HUES6 (cell line): ENCODE results near the gene PKNOX2.

Source experiments
- H3K27ac ChIP-seq: 2 replicates; pipeline ENCODE4 v1.7.0; 2013; ENCODE audit warnings: low read depth, mild to moderate bottlenecking, low read length, inconsistent platforms
- H3K27me3 ChIP-seq: 2 replicates; pipeline ENCODE4 v1.6.1; 2013; ENCODE audit warnings: low read length; ENCODE audit not compliant: control insufficient read depth, insufficient read depth
- H3K36me3 ChIP-seq: 2 replicates; pipeline ENCODE4 v1.6.1; 2013; ENCODE audit warnings: low read length; ENCODE audit not compliant: control insufficient read depth, insufficient read depth
- H3K4me1 ChIP-seq: 2 replicates; pipeline ENCODE4 v1.6.1; 2013; ENCODE audit warnings: low read length; ENCODE audit not compliant: control insufficient read depth, insufficient read depth
- H3K4me3 ChIP-seq: 2 replicates; pipeline ENCODE4 v1.5.1; 2013; ENCODE audit warnings: low read depth, low read length
- H3K9ac ChIP-seq: one replicate; pipeline ENCODE4 v1.6.1; 2013; ENCODE audit warnings: mild to moderate bottlenecking, low read length
- H3K9me3 ChIP-seq: 2 replicates; pipeline ENCODE4 v1.6.1; 2013; ENCODE audit warnings: low read depth, low read length; ENCODE audit not compliant: control insufficient read depth, insufficient read depth

Gene PKNOX2

GRCh38 chr11:125431481-125431880, 266.9 kb downstream of the PKNOX2 start:
- H3K9me3 ChIP-seq = no peaks in the 10 kb centered on the region
- H3K36me3 ChIP-seq = no peaks in the 10 kb centered on the region
- no peak overlapping the region for H3K27ac ChIP-seq
- H3K4me1 ChIP-seq = peaks cover 29% of the 10 kb centered on the region
- no peak overlapping the region for H3K9ac ChIP-seq
- H3K27me3 ChIP-seq = no peaks in the 10 kb centered on the region
- H3K4me3 ChIP-seq = no peak overlapping the region

GRCh38 chr11:125433454-125434121, 269.0 kb downstream of the PKNOX2 start:
- Histone ChIP-seq H3K27me3 (no peaks in the 10 kb centered on the region), H3K36me3 (no peaks in the 10 kb centered on the region), H3K9ac (no peak overlapping the region), H3K27ac (no peak overlapping the region), H3K4me3 (no peak overlapping the region), H3K9me3 (no peaks in the 10 kb centered on the region), H3K4me1 (peaks cover 23% of the 10 kb centered on the region)

- Histone ChIP-seq H3K4me1 (peaks cover 17% of the 10 kb centered on the region), H3K27ac (no peak overlapping the region)
These were observed 271.1 kb downstream of the PKNOX2 start for GRCh38 chr11:125435461-125436238.

GRCh38 chr11:125441648-125442410, 277.3 kb downstream of the PKNOX2 start:
- peak overlapping the region; percentile 34 for H3K4me3 ChIP-seq
- H3K4me1 ChIP-seq = peaks cover 47% of the 10 kb centered on the region
- H3K27ac ChIP-seq = no peak overlapping the region
- no peaks in the 10 kb centered on the region for H3K9me3 ChIP-seq
- H3K27me3 ChIP-seq = no peaks in the 10 kb centered on the region
- H3K9ac ChIP-seq = no peak overlapping the region
- no peaks in the 10 kb centered on the region for H3K36me3 ChIP-seq

More at GRCh38 chr11:125435461-125436238, 271.1 kb downstream of the PKNOX2 start:
- H3K4me3 ChIP-seq = no peak overlapping the region
- no peaks in the 10 kb centered on the region for H3K9me3 ChIP-seq
- H3K36me3 ChIP-seq = no peaks in the 10 kb centered on the region
- H3K9ac ChIP-seq = no peak overlapping the region
- H3K27me3 ChIP-seq = no peaks in the 10 kb centered on the region

GRCh38 chr11:125442946-125443345, 278.4 kb downstream of the PKNOX2 start:
- Histone ChIP-seq H3K27me3 (no peaks in the 10 kb centered on the region), H3K9ac (no peak overlapping the region), H3K4me1 (peaks cover 47% of the 10 kb centered on the region), H3K27ac (no peak overlapping the region), H3K4me3 (no peak overlapping the region), H3K9me3 (no peaks in the 10 kb centered on the region), H3K36me3 (no peaks in the 10 kb centered on the region)

GRCh38 chr11:125443767-125444311, 279.3 kb downstream of the PKNOX2 start:
- Histone ChIP-seq H3K27me3 (no peaks in the 10 kb centered on the region), H3K36me3 (no peaks in the 10 kb centered on the region), H3K27ac (0 out of 2 replicates have a peak overlapping the region, but pooled peaks have one; percentile 21), H3K9me3 (no peaks in the 10 kb centered on the region), H3K4me3 (0 out of 2 replicates have a peak overlapping the region, but pooled peaks have one; percentile 11), H3K9ac (no peak overlapping the region), H3K4me1 (peaks cover 47% of the 10 kb centered on the region)

GRCh38 chr11:125445731-125446130, 281.2 kb downstream of the PKNOX2 start:
- Histone ChIP-seq H3K27me3 (no peaks in the 10 kb centered on the region), H3K4me1 (peaks cover 46% of the 10 kb centered on the region), H3K36me3 (no peaks in the 10 kb centered on the region), H3K4me3 (no peak overlapping the region), H3K27ac (no peak overlapping the region), H3K9ac (no peak overlapping the region), H3K9me3 (no peaks in the 10 kb centered on the region)

GRCh38 chr11:125446279-125446678, 281.7 kb downstream of the PKNOX2 start:
- Histone ChIP-seq H3K36me3 (no peaks in the 10 kb centered on the region), H3K4me1 (peaks cover 45% of the 10 kb centered on the region), H3K27ac (no peak overlapping the region), H3K27me3 (no peaks in the 10 kb centered on the region), H3K4me3 (no peak overlapping the region), H3K9me3 (no peaks in the 10 kb centered on the region), H3K9ac (no peak overlapping the region)

GRCh38 chr11:125447721-125448120, 283.2 kb downstream of the PKNOX2 start:
- Histone ChIP-seq H3K4me3 (no peak overlapping the region), H3K27me3 (no peaks in the 10 kb centered on the region), H3K9ac (no peak overlapping the region), H3K36me3 (no peaks in the 10 kb centered on the region), H3K9me3 (no peaks in the 10 kb centered on the region), H3K27ac (no peak overlapping the region), H3K4me1 (peaks cover 44% of the 10 kb centered on the region)

GRCh38 chr11:125448136-125448535, 283.6 kb downstream of the PKNOX2 start:
- H3K27ac ChIP-seq = no peak overlapping the region
- no peak overlapping the region for H3K9ac ChIP-seq
- no peaks in the 10 kb centered on the region for H3K9me3 ChIP-seq
- H3K4me1 ChIP-seq = peaks cover 40% of the 10 kb centered on the region
- H3K27me3 ChIP-seq = no peaks in the 10 kb centered on the region
- no peak overlapping the region for H3K4me3 ChIP-seq
- no peaks in the 10 kb centered on the region for H3K36me3 ChIP-seq
